B cell (primary cell): ENCODE data around the gene ILF3. TPM values are rescaled to one million over a fixed set of nuclear protein-coding genes. Genes with fewer than 3 reads are reported as not detected.

Experiments
- ATAC-seq: fragments of 200-7000 bp; cut with Tn5 transposase; one replicate; pipeline ENCODE4 v1.10.0; 2021; ENCODE audit warnings: low read depth, mild to moderate bottlenecking, moderate number of reproducible peaks, moderate library complexity
- CTCF ChIA-PET: fragments of 350-600 bp; sonication (Branson Sonifier 250); formaldehyde crosslinking; loops from one replicate; lab custom pipeline; 2021; ENCODE audit warnings: antibody characterized with exemption, inconsistent platforms; lab: Charles Lee
- POLR2A ChIA-PET: fragments of 350-600 bp; sonication (Branson Sonifier 250); formaldehyde crosslinking; loops from one replicate; lab custom pipeline; 2021; ENCODE audit warnings: antibody characterized with exemption; lab: Charles Lee
- DNase-seq: peaks from one replicate; pipeline ENCODE4 v3.0.0; 2013
- H2AFZ ChIP-seq: 2 replicates; pipeline ENCODE4 v1.6.1; 2012; ENCODE audit warnings: mild to moderate bottlenecking, low read depth, low read length; ENCODE audit not compliant: insufficient read depth, poor library complexity, severe bottlenecking
- H3K27ac ChIP-seq, 2 donors: 1 replicate in 1 of 2; 2 replicates in 1 of 2; pipeline ENCODE4 v1.5.1; 2012 to 2013; ENCODE audit warnings: low read length in 2 of 2, mild to moderate bottlenecking in 2 of 2, moderate library complexity in 1 of 2
- H3K27me3 ChIP-seq, 4 experiments: fragments of 200-600 bp in 1 of 4; sonication (generic) in 1 of 4; replicated peaks in 1 of 4; 1 replicate in 2 of 4; 2 replicates in 2 of 4; pipeline versions ENCODE4 v1.6.1 to v1.7.0; 2013 to 2016; ENCODE audit warnings: low read length in 3 of 4, mild to moderate bottlenecking in 2 of 4, mixed read lengths in 1 of 4, moderate library complexity in 1 of 4; ENCODE audit not compliant: insufficient read depth in 4 of 4, control insufficient read depth in 3 of 4; ENCODE audit errors: control extremely low read depth in 1 of 4
- H3K36me3 ChIP-seq, 2 experiments: replicated peaks in 1 of 2; 1 replicate in 1 of 2; 2 replicates in 1 of 2; pipeline versions ENCODE4 v1.6.1 to v1.7.1; 2013; ENCODE audit warnings: low read length in 1 of 2; ENCODE audit not compliant: insufficient read depth in 2 of 2, control insufficient read depth in 1 of 2; ENCODE audit errors: control extremely low read depth in 1 of 2, extremely low read depth in 1 of 2
- H3K4me1 ChIP-seq, 2 donors: fragments of 200-600 bp in 1 of 2; sonication (generic) in 1 of 2; 1 replicate in 1 of 2; 2 replicates in 1 of 2; pipeline versions ENCODE4 v1.5.1 to v1.6.1; 2013 to 2017; ENCODE audit warnings: low read length in 2 of 2; ENCODE audit not compliant: control insufficient read depth in 2 of 2, insufficient read depth in 2 of 2
- H3K4me2 ChIP-seq: replicated peaks from 2 replicates; pipeline ENCODE3; 2012; ENCODE audit warnings: mild to moderate bottlenecking, low read depth, low read length; ENCODE audit not compliant: poor library complexity, severe bottlenecking
- H3K4me3 ChIP-seq, 5 experiments: fragments of 200-600 bp in 1 of 5; sonication (generic) in 1 of 5; 1 replicate in 3 of 5; 2 replicates in 2 of 5; pipeline versions ENCODE4 v1.5.1 to v1.7.0; 2011 to 2016; ENCODE audit warnings: low read length in 4 of 5, mild to moderate bottlenecking in 4 of 5, low read depth in 2 of 5, control low read depth in 1 of 5, moderate library complexity in 1 of 5; ENCODE audit not compliant: insufficient read depth in 1 of 5; ENCODE audit errors: control extremely low read depth in 1 of 5, extremely low read depth in 1 of 5
- H3K79me2 ChIP-seq: fragments of 200-600 bp; sonication (generic); one replicate; pipeline ENCODE4 v1.6.0; 2016; ENCODE audit warnings: low read length; ENCODE audit not compliant: control insufficient read depth, insufficient read depth
- H3K9ac ChIP-seq: fragments of 200-600 bp; sonication (generic); 2 replicates; pipeline ENCODE4 v1.6.1; 2017; ENCODE audit warnings: mild to moderate bottlenecking, low read length, moderate library complexity
- H3K9me3 ChIP-seq, 3 donors: one replicate each; pipeline versions ENCODE4 v1.6.1 to v1.7.1; 2013; ENCODE audit warnings: low read length in 2 of 3; ENCODE audit not compliant: control insufficient read depth in 2 of 3, insufficient read depth in 1 of 3; ENCODE audit errors: control extremely low read depth in 1 of 3
- H4K20me1 ChIP-seq: 2 replicates; pipeline ENCODE4 v1.6.0; 2012; ENCODE audit warnings: mild to moderate bottlenecking, low read length; ENCODE audit not compliant: insufficient read depth, control insufficient read depth, poor library complexity, severe bottlenecking
- H3K27ac Mint-ChIP-seq: one replicate; pipeline ENCODE4 v1.8.0; 2021; ENCODE audit warnings: mixed read lengths
- H3K27me3 Mint-ChIP-seq: one replicate; pipeline ENCODE4 v1.8.0; 2021; ENCODE audit warnings: mixed read lengths
- H3K4me1 Mint-ChIP-seq: one replicate; pipeline ENCODE4 v1.8.0; 2021; ENCODE audit warnings: mixed read lengths
- H3K4me3 Mint-ChIP-seq: one replicate; pipeline ENCODE4 v1.8.0; 2021; ENCODE audit warnings: mixed read lengths
- H3K9me3 Mint-ChIP-seq: one replicate; pipeline ENCODE4 v1.8.0; 2022; ENCODE audit warnings: mixed read lengths; ENCODE audit not compliant: insufficient read depth
- EZH2 ChIP-seq: IDR thresholded peaks from 2 replicates; pipeline ENCODE4 v1.6.1; 2012; ENCODE audit warnings: borderline replicate concordance, low read depth, mild to moderate bottlenecking, moderate library complexity, low read length; ENCODE audit not compliant: insufficient read depth, poor library complexity, severe bottlenecking
- WGBS: methylation state at CpG from one replicate; pipeline ENCODE4 v1.1.5; 2013; ENCODE audit warnings: missing lambda C conversion rate; ENCODE audit not compliant: insufficient coverage; 5-methylcytosine and 5-hydroxymethylcytosine counted together
- intact Hi-C: fragments of 100-400 bp; cut with micrococcal nuclease; formaldehyde crosslinking; loops from one replicate; pipeline ENCODE4 v1.10.0; 2022
- polyA plus RNA-seq: library from polyadenylated mRNA; depleted of rRNA; stranded (reverse); fragments of >200 nt; gene quantifications from 2 replicates; pipeline ENCODE4 v1.2.3, GENCODE V29; 2012
- total RNA-seq, 2 donors: library from RNA; stranded (reverse); fragments of 120-200 nt in 1 of 2; gene quantifications; 1 replicate in 1 of 2; 2 replicates in 1 of 2; pipeline versions ENCODE4 v1.2.3 to v1.2.4, GENCODE V29; 2013 to 2022
- TF ChIP-seq, protein P1 (sequence below): fragments of 200-600 bp; IDR thresholded peaks from one replicate; pipeline ENCODE4 v1.8.0; 2022; ENCODE audit warnings: antibody characterized with exemption, mild to moderate bottlenecking

Gene ILF3
- total and polyA plus RNA-seq, 2 donors (not counting 1 experiment from before 2014, with no cell fraction given) = 189 to 359 TPM

- DNase-seq (no peak), ATAC-seq (peak; percentile 8)
- Histone ChIP-seq H3K79me2 (peaks cover 75% of the 10 kb centered on the region), H3K27me3 (no peaks in the 10 kb centered on the region), H3K9me3 (no peaks in the 10 kb centered on the region), H3K27ac (peak overlapping the region; percentile 87 to 100), H3K9ac (peak overlapping the region; percentile 97), H4K20me1 (peaks cover 50% of the 10 kb centered on the region), H2AFZ (peak overlapping the region; percentile 81), H3K4me1 (peaks cover 30 to 39% of the 10 kb centered on the region in 2 donors), H3K4me2 (peak overlapping the region; percentile 94), H3K36me3 (peaks cover 0 to 4% of the 10 kb centered on the region in 2 experiments), H3K4me3 (peak overlapping the region; percentile 63 to 91 (median 86))
- TF ChIP-seq, protein P1, sequence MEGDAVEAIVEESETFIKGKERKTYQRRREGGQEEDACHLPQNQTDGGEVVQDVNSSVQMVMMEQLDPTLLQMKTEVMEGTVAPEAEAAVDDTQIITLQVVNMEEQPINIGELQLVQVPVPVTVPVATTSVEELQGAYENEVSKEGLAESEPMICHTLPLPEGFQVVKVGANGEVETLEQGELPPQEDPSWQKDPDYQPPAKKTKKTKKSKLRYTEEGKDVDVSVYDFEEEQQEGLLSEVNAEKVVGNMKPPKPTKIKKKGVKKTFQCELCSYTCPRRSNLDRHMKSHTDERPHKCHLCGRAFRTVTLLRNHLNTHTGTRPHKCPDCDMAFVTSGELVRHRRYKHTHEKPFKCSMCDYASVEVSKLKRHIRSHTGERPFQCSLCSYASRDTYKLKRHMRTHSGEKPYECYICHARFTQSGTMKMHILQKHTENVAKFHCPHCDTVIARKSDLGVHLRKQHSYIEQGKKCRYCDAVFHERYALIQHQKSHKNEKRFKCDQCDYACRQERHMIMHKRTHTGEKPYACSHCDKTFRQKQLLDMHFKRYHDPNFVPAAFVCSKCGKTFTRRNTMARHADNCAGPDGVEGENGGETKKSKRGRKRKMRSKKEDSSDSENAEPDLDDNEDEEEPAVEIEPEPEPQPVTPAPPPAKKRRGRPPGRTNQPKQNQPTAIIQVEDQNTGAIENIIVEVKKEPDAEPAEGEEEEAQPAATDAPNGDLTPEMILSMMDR = no peak
- TF ChIP-seq EZH2 = no peak
- peaks cover 48% of the 10 kb centered on the region for H3K4me1 Mint-ChIP-seq
- CTCF ChIA-PET = interaction anchor here (0.7 to 1.8 kb wide), 3 partner anchors 11 to 73 kb away, joined by 3 to 9 read pairs (median 3); partner anchors contain the start of gene QTRT1
- WGBS = under 1% methylated on average over 56 of the region's 73 CpGs
- POLR2A ChIA-PET = interaction anchor here (0.5 to 1.2 kb wide), 4 partner anchors 13 to 552 kb away, joined by 3 to 4 read pairs (median 3); partner anchors contain the start of gene ANGPTL6
- H3K27ac Mint-ChIP-seq = peak overlapping the region; percentile 100
- no peaks in the 10 kb centered on the region for H3K27me3 Mint-ChIP-seq
- H3K9me3 Mint-ChIP-seq = no peaks in the 10 kb centered on the region
- intact Hi-C loops = loop anchor here (1.0 to 5.0 kb wide), 6 partner anchors 46 to 323 kb away; partner anchors contain the start of genes CARM1, CDC37, KRI1 and QTRT1
- peak overlapping the region; percentile 98 for H3K4me3 Mint-ChIP-seq
Observed at GRCh38 chr19:10654610-10655456, 687 bp downstream of the ILF3 start.
